Suprapubic skin (tissue), 4 donors: ENCODE measurements around the gene OR2T29. TPM values are rescaled to one million over a fixed set of nuclear protein-coding genes. Genes with fewer than 3 reads are reported as not detected.

Source experiments
- DNase-seq, 2 donors: peaks; one replicate each; pipeline ENCODE4 v3.0.0-alpha.2; 2019; ENCODE audit warnings: low spot score in 2 of 2
- H3K27ac ChIP-seq: fragments of 200-600 bp; sonication (generic); one replicate; pipeline ENCODE4 v1.5.1; 2019
- H3K27me3 ChIP-seq: fragments of 200-600 bp; sonication (generic); one replicate; pipeline ENCODE4 v1.5.1; 2019
- H3K36me3 ChIP-seq: fragments of 200-600 bp; sonication (generic); one replicate; pipeline ENCODE4 v1.5.1; 2019
- H3K4me1 ChIP-seq: fragments of 200-600 bp; sonication (generic); one replicate; pipeline ENCODE4 v1.5.1; 2019
- H3K4me3 ChIP-seq: fragments of 200-600 bp; sonication (generic); one replicate; pipeline ENCODE4 v1.5.1; 2019; ENCODE audit warnings: mild to moderate bottlenecking
- H3K9me3 ChIP-seq: fragments of 200-600 bp; sonication (generic); one replicate; pipeline ENCODE4 v1.5.1; 2019
- EP300 ChIP-seq: sonication (generic); formaldehyde crosslinking; IDR thresholded peaks from one replicate; pipeline ENCODE4 v1.6.1; 2017; ENCODE audit warnings: antibody characterized with exemption
- POLR2A ChIP-seq, 2 donors: fragments of 450-650 bp; IDR thresholded peaks; one replicate each; pipeline ENCODE4 v1.6.1; 2017; ENCODE audit warnings: antibody characterized with exemption in 2 of 2, mild to moderate bottlenecking in 2 of 2, moderate library complexity in 2 of 2
- POLR2AphosphoS5 ChIP-seq, 3 donors: sonication (generic); formaldehyde crosslinking; IDR thresholded peaks; one replicate each; pipeline ENCODE4 v1.6.1; 2017; ENCODE audit warnings: antibody characterized with exemption in 3 of 3
- WGBS: methylation state at CpG from one replicate; pipeline ENCODE4 v1.1.5; 2018; 5-methylcytosine and 5-hydroxymethylcytosine counted together
- total RNA-seq, 4 donors: library from RNA; depleted of rRNA; stranded (reverse); fragments of >200 nt; gene quantifications; one replicate each; pipeline ENCODE4 v1.1.0, GENCODE V29; 2016
- TF ChIP-seq, protein P1 (sequence below), 2 donors: fragments of 200-600 bp in 1 of 2; fragments of 450-650 bp in 1 of 2; sonication (generic) in 1 of 2; IDR thresholded peaks; one replicate each; pipeline ENCODE4 v1.5.1; 2016 to 2019; ENCODE audit warnings: antibody characterized with exemption in 2 of 2, mild to moderate bottlenecking in 1 of 2, moderate library complexity in 1 of 2

Gene OR2T29
- total RNA-seq, 4 donors from 2014 or later = 1.1 TPM; not detected in 3

DNA sequence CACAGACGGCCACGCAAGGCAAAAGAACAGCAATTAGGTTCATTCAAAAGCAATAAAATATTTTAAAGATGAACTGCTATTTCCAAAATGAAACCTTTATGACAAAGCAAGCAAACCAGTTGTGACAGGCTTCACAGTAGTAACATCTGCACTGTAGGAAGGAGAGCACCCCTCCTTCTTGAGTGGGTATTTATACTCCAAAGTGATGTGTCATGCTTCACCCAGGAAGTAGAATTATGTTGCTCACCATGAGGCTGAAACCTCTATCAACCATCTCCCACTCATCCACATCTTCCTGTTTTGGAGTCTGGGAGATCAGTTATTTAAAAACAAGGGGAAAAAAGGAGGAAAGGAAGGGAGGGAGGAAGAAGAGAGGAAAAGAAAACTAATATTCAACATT is 34.0 kb upstream of the OR2T29 start:
- WGBS = 76% methylated on average over 2 of the region's 2 CpGs
- H3K27ac ChIP-seq = no peak overlapping the region
- TF ChIP-seq POLR2A (IDR thresholded peaks at IDR 0.05) (no peak), POLR2AphosphoS5 (IDR thresholded peaks at IDR 0.05) (no peak), EP300 (no peak)
- TF ChIP-seq, protein P1, sequence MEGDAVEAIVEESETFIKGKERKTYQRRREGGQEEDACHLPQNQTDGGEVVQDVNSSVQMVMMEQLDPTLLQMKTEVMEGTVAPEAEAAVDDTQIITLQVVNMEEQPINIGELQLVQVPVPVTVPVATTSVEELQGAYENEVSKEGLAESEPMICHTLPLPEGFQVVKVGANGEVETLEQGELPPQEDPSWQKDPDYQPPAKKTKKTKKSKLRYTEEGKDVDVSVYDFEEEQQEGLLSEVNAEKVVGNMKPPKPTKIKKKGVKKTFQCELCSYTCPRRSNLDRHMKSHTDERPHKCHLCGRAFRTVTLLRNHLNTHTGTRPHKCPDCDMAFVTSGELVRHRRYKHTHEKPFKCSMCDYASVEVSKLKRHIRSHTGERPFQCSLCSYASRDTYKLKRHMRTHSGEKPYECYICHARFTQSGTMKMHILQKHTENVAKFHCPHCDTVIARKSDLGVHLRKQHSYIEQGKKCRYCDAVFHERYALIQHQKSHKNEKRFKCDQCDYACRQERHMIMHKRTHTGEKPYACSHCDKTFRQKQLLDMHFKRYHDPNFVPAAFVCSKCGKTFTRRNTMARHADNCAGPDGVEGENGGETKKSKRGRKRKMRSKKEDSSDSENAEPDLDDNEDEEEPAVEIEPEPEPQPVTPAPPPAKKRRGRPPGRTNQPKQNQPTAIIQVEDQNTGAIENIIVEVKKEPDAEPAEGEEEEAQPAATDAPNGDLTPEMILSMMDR (IDR thresholded peaks at IDR 0.05) = no peak

DNA sequence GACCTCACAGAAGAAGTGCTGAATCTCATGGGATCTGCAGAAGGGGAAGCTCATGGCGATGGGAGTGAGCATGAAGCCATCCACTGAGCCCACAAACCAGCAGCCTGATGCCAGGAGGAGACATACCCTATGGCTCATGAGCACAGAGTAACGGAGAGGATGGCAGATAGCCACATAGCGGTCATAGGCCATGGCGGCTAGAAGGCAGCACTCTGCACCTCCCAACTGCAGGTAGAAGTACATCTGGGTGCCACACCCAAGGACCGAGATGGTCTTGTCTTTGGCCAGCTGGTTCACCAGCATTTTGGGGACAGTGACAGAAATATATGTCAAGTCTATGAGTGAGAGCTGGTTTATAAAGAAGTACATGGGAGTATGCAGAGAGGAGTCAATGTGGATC is 30.7 kb upstream of the OR2T29 start:
- Histone ChIP-seq H3K4me3 (no peak overlapping the region), H3K36me3 (no peaks in the 10 kb centered on the region), H3K27me3 (no peaks in the 10 kb centered on the region), H3K4me1 (no peaks in the 10 kb centered on the region), H3K27ac (no peak overlapping the region), H3K9me3 (no peaks in the 10 kb centered on the region)
- 86% methylated on average over 5 of the region's 5 CpGs for WGBS
- TF ChIP-seq EP300 = no peak
- TF ChIP-seq, protein P1 (IDR thresholded peaks at IDR 0.05) = no peak
- TF ChIP-seq POLR2AphosphoS5 (IDR thresholded peaks at IDR 0.05) = no peak
- no peak for TF ChIP-seq POLR2A (IDR thresholded peaks at IDR 0.05)
- no peak for DNase-seq

More for the DNA sequence above, 34.0 kb upstream of the OR2T29 start:
- no peaks in the 10 kb centered on the region for H3K9me3 ChIP-seq
- DNase-seq = no peak
- H3K27me3 ChIP-seq = no peaks in the 10 kb centered on the region
- H3K36me3 ChIP-seq = no peaks in the 10 kb centered on the region
- no peaks in the 10 kb centered on the region for H3K4me1 ChIP-seq
- no peak overlapping the region for H3K4me3 ChIP-seq

DNA sequence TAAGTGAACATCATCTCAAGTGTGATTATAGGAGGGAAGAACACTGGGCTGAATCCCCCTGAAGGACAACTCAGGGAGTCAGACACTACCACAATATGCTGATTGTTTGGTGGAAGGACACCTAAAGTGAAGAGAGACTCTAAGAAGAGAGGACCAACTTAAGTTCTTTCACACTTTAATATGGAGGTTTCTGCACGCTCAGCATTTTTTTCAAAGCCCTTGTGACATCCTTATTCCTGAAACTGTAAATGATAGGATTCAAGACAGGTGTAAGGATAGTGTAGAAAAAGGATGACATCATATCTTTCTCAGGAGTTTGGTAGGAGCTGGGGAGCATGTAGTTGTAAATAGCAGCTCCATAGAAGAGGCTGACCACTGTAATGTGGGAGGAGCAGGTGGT is 30.1 kb upstream of the OR2T29 start:
- Histone ChIP-seq H3K27ac (no peak overlapping the region), H3K36me3 (no peaks in the 10 kb centered on the region), H3K9me3 (no peaks in the 10 kb centered on the region), H3K27me3 (no peaks in the 10 kb centered on the region), H3K4me1 (no peaks in the 10 kb centered on the region), H3K4me3 (no peak overlapping the region)
- WGBS = 75% methylated on average over 1 of the region's 1 CpG
- TF ChIP-seq, protein P1 (IDR thresholded peaks at IDR 0.05) = no peak
- no peak for TF ChIP-seq POLR2A (IDR thresholded peaks at IDR 0.05)
- no peak for TF ChIP-seq EP300
- no peak for TF ChIP-seq POLR2AphosphoS5 (IDR thresholded peaks at IDR 0.05)
- DNase-seq = no peak

DNA sequence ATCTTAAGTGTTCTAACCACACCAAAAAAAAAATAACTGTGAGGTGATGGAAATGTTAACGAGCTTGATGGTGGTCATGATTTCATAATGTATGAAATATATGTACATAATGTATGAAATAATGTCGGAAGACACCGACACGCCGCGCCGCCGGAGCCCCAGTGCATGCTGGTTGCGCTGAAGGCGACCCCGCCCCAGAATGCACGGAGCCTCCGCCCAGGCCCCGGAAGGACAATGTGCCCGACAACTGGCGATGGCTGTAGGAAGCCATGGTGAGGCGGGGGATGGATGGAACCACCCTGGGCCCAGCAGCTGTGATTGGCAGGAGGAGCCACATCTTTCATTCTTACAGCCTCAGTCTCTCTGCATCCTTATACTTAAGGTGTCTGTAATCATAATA is 27.5 kb upstream of the OR2T29 start:
- Histone ChIP-seq H3K4me1 (no peaks in the 10 kb centered on the region), H3K9me3 (no peaks in the 10 kb centered on the region), H3K27ac (no peak overlapping the region), H3K27me3 (no peaks in the 10 kb centered on the region), H3K36me3 (no peaks in the 10 kb centered on the region), H3K4me3 (no peak overlapping the region)
- no peak for DNase-seq
- 88% methylated on average over 17 of the region's 17 CpGs for WGBS
- TF ChIP-seq POLR2A (IDR thresholded peaks at IDR 0.05) (no peak), POLR2AphosphoS5 (IDR thresholded peaks at IDR 0.05) (no peak), EP300 (no peak)
- TF ChIP-seq, protein P1 (IDR thresholded peaks at IDR 0.05) = no peak

DNA sequence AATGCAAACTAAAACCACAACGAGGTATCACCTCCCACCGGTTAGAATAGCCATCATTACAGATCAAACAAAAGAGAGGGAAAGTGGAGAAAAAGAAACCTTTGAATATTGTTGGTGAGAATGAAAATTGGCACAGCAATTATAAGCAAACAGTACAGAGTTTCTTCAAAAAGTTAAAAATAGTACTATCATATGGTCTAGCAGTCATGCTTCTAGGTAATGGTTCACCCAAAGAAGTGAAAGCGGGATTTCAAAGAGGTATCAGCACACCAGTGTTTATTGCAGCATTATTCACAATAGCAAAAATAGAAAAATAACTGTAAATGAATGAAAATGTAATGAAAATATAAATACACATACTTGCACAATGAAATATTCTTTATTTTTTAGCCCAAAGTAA is 26.8 kb upstream of the OR2T29 start:
- Histone ChIP-seq H3K9me3 (no peaks in the 10 kb centered on the region), H3K4me3 (no peak overlapping the region), H3K27me3 (no peaks in the 10 kb centered on the region), H3K36me3 (no peaks in the 10 kb centered on the region), H3K27ac (no peak overlapping the region), H3K4me1 (no peaks in the 10 kb centered on the region)
- no peak for DNase-seq
- TF ChIP-seq POLR2AphosphoS5 (IDR thresholded peaks at IDR 0.05) = no peak
- TF ChIP-seq, protein P1 (IDR thresholded peaks at IDR 0.05) = no peak
- TF ChIP-seq POLR2A (IDR thresholded peaks at IDR 0.05) = no peak
- no peak for TF ChIP-seq EP300
- WGBS = 81% methylated on average over 3 of the region's 3 CpGs
